HFF-Myc (cell line): Measurements from ENCODE around the gene TIMP3.
"Not testable (repeated sequence)": the region's sequence is repeated elsewhere in the genome, so short reads cannot be mapped to it uniquely, and the experiment has no call there.

ENCODE experiments used
- DNase-seq: peaks from one replicate; pipeline ENCODE4 v3.0.0-alpha.2; 2011; ENCODE audit warnings: low read depth; ENCODE audit errors: extremely low read depth
- H3K4me3 ChIP-seq: replicated peaks from 2 replicates; pipeline ENCODE4 v1.5.1; 2011; ENCODE audit warnings: low read depth, mild to moderate bottlenecking, control low read depth, low read length
- TF ChIP-seq, protein P1 (sequence below): IDR thresholded peaks from 2 replicates; pipeline ENCODE4 v1.5.1; 2012; ENCODE audit warnings: mild to moderate bottlenecking, low read depth, low read length, control low read depth; ENCODE audit errors: missing control alignments

The TIMP3 gene

DNA sequence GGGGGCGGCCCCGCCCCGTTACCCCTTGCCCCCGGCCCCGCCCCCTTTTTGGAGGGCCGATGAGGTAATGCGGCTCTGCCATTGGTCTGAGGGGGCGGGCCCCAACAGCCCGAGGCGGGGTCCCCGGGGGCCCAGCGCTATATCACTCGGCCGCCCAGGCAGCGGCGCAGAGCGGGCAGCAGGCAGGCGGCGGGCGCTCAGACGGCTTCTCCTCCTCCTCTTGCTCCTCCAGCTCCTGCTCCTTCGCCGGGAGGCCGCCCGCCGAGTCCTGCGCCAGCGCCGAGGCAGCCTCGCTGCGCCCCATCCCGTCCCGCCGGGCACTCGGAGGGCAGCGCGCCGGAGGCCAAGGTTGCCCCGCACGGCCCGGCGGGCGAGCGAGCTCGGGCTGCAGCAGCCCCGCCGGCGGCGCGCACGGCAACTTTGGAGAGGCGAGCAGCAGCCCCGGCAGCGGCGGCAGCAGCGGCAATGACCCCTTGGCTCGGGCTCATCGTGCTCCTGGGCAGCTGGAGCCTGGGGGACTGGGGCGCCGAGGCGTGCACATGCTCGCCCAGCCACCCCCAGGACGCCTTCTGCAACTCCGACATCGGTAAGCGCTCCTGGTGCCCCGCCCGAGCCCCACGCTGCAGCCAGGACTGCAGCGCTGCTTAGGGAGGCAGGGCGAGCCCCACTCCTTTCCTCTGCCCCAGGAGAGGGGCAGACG is at the start of gene TIMP3:
Gene TIMP3 (plus strand): TSS at position 169 of the 700 bp plus-strand sequence. CDS start 297 bp downstream, at position 466.
- TF ChIP-seq, protein P1, sequence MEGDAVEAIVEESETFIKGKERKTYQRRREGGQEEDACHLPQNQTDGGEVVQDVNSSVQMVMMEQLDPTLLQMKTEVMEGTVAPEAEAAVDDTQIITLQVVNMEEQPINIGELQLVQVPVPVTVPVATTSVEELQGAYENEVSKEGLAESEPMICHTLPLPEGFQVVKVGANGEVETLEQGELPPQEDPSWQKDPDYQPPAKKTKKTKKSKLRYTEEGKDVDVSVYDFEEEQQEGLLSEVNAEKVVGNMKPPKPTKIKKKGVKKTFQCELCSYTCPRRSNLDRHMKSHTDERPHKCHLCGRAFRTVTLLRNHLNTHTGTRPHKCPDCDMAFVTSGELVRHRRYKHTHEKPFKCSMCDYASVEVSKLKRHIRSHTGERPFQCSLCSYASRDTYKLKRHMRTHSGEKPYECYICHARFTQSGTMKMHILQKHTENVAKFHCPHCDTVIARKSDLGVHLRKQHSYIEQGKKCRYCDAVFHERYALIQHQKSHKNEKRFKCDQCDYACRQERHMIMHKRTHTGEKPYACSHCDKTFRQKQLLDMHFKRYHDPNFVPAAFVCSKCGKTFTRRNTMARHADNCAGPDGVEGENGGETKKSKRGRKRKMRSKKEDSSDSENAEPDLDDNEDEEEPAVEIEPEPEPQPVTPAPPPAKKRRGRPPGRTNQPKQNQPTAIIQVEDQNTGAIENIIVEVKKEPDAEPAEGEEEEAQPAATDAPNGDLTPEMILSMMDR, result no peak
- H3K4me3 ChIP-seq, result peak within 1 kb of the TSS; percentile 95
- peak; percentile 45 for DNase-seq

DNA sequence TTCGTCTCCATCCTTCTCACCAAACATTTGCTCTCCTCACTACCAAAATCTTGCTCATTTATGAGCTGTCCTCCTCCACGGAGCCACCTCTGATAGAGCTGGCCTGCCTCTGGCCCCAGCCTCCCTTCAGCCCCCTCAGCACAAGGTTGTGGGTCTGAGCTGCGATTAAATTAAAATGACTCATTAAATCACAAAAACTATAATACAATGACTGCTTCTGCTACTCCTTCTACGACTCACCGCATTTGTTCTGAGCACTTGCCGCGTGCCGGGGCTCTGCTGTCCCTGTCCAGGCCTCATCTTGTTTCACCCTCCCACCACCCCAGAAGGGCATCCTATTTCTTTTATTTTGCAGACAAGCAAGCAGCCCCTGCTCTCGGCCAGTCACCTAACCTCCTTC is 49.2 kb upstream of the TIMP3 start:
- H3K4me3 ChIP-seq, result no peak overlapping the region
- TF ChIP-seq, protein P1, result no peak
- DNase-seq, result no peak

DNA sequence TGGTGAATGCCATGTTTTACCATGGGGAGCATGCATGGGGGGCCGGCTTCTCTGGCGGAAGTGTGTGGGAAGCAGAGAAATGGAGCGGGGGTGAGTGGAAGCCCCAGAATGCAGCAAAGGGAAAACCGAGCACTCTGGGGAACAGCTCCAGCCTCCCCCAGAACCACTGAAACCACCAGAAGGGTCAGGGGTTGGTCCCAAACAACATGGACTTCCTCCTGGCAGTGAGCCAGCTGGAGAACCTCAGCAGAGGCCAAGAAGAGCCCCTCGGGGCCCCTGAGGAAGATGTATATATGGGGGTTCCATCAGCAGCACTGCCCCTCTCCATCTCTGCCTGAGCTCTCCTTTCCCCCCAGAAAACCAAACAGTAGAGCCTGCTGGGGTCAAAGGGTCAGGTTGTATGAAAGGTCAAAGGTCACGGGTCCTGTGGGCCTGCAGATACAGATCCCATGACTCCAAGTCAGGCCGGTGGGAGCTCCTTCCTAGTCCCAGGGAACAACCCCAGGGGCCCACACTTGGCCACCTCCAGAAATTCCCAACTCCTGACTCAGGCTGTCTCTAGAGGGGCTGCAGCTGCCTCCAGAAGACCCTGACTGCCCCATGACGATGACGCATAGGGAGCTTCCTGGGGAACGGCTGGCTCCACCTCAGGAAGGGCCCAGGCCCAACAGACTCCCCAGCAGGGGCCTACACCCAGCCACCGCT is 48.5 kb upstream of the TIMP3 start:
- DNase-seq, result no peak
- TF ChIP-seq, protein P1, result no peak
- no peak overlapping the region for H3K4me3 ChIP-seq

DNA sequence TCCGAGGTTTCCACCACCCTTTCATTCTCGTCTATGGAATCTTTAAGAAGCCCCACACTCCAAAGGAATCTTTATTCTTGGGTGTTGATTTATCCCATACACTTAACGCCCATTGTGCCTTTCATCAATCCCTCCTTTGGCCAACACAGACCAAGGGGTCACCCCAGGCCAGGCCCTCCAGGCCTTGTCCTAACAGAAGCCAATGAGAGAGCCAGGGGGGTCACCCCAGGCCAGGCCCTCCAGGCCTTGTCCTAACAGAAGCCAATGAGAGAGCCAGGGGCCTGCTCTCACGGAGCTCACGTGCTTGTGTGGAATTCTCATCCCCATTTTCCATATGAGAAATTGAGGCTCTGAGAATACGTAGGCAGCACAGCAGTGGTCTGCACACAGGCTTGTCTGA is 47.9 kb upstream of the TIMP3 start:
- TF ChIP-seq, protein P1, result no peak
- DNase-seq, result no peak
- no peak overlapping the region for H3K4me3 ChIP-seq

DNA sequence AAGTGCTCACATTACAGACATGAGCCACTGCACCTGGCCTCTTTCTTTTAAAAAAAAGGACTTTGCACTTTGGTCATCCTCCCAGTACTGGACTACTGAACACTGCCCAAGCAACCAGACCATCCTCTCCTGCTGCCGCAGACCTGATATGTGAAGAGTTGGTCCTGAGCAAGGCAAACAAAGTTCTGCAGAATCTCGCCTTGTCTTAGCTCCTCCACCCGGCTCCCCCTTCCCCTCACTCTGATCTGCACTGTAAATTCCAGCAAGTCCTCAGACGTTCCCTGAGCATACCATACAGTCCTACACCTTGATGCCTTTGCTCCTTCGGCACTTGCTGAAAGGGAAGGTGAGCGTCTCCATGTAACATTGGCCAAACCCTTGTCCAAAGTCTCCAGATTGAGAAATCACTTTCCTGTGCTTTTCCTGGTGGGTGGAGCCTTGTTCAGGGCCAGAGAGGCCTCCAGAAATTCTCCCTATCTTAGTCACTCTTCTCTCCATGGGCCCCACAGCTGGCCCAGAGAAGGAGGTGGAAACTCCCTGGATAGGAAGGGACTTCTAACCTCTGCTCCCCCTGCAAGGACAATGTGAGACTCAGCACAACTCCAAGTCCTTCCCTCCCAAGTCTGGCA is 47.0 kb upstream of the TIMP3 start:
- TF ChIP-seq, protein P1, result no peak
- no peak overlapping the region for H3K4me3 ChIP-seq
- DNase-seq, result no peak

DNA sequence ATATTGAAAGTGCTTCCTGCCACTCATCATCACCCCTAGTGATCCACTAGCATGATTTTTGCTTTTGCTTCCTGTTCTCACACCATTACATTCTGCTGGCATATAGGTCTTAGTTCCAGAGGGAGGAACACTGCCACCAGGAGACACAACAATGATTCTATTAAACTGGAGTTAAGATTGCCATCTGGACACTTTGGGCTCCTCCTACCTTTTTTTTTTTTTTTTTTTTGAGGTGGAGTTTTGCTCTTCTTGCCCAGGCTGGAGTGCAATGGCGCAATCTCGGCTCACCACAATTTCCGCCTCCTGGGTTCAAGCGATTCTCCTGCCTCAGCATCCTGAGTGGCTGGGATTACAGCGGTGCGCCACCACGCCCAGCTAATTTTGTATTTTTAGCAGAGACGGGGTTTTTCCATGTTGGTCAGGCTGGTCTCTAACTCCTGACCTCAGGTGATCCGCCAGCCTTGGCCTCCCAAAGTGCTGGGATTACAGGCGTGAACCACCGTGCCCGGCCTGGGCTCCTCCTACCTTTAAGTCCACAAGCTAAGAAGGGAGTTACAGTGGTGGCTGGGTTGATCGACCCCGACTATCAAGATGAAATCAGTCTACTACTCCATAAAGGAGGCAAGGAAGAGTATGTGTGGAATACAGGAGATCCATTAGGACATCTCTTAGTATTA is 44.3 kb upstream of the TIMP3 start:
- H3K4me3 ChIP-seq, DNase-seq: not testable (repeated sequence)

DNA sequence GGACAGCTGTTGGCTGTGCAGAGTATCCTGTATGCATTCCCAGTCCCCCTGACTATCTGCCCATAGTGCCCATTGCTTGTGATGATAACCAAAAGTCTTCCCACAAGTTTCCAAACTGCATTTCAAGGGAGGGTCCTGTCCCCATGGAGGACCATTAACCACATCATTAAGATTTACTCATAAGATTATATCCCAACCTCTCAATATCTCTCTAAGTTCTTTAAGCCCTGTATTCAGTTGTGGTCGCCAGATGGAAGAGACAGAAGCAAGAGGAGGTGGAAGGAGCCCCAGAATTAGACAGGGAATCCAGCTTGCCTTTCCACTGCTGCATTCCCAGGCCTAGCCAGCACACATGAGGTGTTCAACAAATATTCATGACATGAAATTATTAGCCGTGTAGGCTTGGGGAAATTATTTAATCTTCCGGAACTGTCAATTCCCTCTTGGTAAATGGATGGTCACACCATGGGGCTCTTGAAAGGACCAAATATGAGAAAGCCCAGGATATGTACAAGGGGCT is 42.6 kb upstream of the TIMP3 start:
- TF ChIP-seq, protein P1, result no peak
- DNase-seq, result no peak
- no peak overlapping the region for H3K4me3 ChIP-seq
